Measurements from ENCODE around the gene PAPPA2. TPM values are rescaled to one million over a fixed set of nuclear protein-coding genes. Genes with fewer than 3 reads are reported as not detected.
"Not testable (repeated sequence)": the region's sequence is repeated elsewhere in the genome, so short reads cannot be mapped to it uniquely, and the experiment has no call there.

PAPPA2 gene
- total RNA-seq, 2 donors from 2014 or later, result 1.5 to 2.0 TPM

GRCh38 chr1:176541663-176542062 is 78.7 kb downstream of the PAPPA2 start:
- intact Hi-C loops (cut with DNase I, micrococcal nuclease), result no loop called here
- ATAC-seq, result no peak
- no peak for DNase-seq

GRCh38 chr1:176542352-176542751 is 79.4 kb downstream of the PAPPA2 start:
- intact Hi-C loops (cut with DNase I, micrococcal nuclease), result no loop called here
- no peak for ATAC-seq
- DNase-seq, result no peak

- ATAC-seq (no peak), DNase-seq (no peak)
- intact Hi-C loops (cut with DNase I, micrococcal nuclease), result no loop called here
Measured at GRCh38 chr1:176543360-176544129, 80.6 kb downstream of the PAPPA2 start.

DNA sequence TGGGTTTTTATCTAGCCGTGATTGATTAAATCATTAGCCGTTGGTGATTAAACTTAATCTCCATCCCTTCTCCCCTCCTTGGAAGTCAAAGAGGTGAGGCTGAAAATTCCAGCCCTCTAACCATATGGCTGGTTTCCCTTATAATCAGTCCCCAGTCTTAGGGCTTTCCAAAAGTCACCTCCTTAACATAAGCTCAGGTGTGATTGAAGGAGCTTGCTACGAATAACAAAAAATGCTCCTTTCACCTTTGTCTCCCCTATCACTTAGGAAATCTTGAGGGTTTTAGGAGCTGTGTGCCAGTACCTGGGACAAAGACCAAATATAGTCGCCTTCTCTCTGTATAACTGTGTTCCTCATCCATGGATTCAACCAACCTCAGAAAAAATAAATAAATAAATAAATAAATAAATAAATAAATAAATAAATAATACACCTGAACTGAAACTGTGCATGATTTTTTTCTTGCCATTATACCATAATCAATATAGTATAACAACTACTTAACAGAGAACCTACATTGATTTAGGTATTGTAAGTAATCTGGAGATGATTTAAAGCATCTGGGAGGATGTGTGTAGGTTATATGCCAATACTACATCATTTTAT is 82.2 kb downstream of the PAPPA2 start:
- intact Hi-C loops (cut with DNase I, micrococcal nuclease), result no loop called here
- DNase-seq, result no peak
- ATAC-seq, result no peak

- DNase-seq (no peak), ATAC-seq (no peak)
- intact Hi-C loops (cut with DNase I, micrococcal nuclease), result no loop called here
Measured at GRCh38 chr1:176546825-176547224, 83.8 kb downstream of the PAPPA2 start.

DNA sequence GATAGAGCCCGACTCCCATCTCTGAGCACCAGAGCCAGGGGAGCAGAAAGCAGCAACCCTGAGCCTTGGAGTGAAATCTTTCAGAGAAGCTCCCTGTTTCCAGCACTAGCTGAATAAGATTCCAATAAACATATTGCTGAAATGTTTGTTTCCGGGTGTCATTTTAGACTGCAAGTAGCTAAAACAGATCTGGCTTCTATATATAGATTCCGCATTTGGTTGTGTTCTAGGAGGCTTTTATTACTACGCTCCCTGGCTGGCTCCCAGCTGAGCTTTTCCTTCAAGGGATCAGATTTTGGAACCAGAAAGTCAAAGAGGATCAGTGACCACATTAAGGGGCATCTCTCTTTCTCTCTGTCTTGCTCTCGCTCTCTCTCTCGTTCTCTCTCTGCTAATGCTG is 88.2 kb downstream of the PAPPA2 start:
- ATAC-seq (no peak), DNase-seq (no peak)
- intact Hi-C loops (cut with DNase I, micrococcal nuclease), result no loop called here

DNA sequence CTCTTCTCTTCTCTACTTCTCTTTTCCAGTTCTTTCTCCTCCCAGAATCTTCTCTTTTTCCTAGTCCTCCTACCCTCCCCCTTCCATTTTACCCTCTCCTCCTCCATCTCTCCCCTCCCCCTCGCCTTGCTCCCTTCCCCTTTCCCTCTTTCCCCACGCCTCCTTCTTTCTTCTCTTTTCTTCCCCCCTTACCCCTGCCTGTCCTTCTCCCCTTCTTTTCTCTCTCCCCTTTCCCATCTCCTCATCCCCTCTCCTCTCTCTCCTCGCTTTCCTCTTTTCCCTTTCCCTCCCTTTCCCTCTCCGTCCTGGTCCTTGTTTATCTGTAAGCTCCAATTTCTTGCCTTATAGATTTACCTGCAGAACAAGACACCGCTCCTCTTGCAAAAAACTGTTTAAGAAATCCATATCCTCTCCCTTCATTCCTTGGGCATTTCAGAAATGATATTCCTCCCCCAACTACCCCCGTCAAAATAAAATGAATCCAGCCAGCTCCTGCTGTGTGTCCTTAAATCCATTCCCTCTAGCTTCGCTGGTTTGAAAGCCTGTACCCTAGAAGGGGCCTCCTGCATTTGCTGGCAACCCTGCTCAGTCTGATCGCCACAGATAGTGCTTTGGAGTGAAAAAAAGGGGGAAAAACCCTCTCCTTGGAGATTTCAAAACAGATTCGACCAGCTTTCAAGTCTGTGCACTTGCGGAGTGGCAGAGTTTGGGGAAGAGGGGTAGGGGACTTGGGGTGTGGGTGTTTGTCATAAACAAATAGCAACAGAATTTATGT is 89.4 kb downstream of the PAPPA2 start:
- ATAC-seq (no peak), DNase-seq (no peak)
- intact Hi-C loops (cut with DNase I, micrococcal nuclease), result no loop called here

DNA sequence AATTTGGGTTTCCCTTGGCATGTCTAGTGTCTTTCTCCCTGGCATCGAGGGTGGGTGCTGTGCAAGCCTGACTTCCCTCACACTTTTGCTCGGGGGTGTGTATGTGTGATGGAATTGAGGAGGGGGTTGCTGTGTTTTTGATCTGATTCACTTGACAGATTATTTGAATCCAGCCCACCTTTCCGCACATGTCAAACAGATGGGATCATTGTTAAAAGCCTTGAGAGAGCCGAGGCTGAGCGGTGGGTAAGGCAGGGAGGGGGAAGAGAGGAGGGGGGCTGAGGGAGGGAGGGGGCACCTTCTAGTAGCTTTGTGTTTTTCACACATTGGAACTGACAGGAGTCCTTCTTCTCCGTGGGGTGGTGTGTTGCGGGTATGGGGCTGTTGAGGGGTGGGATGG is 90.0 kb downstream of the PAPPA2 start:
- ATAC-seq (no peak), DNase-seq (no peak)
- intact Hi-C loops (cut with DNase I, micrococcal nuclease), result no loop called here

DNA sequence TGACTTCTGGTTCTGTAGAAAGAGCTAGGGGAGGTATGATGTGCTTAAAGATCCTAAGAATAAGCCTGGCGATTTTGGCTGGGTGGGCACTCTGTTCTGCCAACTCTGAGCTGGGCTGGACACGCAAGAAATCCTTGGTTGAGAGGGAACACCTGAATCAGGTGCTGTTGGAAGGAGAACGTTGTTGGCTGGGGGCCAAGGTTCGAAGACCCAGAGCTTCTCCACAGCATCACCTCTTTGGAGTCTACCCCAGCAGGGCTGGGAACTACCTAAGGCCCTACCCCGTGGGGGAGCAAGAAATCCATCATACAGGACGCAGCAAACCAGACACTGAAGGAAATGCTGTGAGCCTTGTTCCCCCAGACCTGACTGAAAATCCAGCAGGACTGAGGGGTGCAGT is 93.3 kb downstream of the PAPPA2 start:
- intact Hi-C loops (cut with DNase I, micrococcal nuclease), result loop anchor here in 1 of 2 donors (5.0 kb wide), 3 partner anchors 131 to 326 kb away; no protein-coding TSS in a partner anchor
- no peak for ATAC-seq
- DNase-seq, result no peak

DNA sequence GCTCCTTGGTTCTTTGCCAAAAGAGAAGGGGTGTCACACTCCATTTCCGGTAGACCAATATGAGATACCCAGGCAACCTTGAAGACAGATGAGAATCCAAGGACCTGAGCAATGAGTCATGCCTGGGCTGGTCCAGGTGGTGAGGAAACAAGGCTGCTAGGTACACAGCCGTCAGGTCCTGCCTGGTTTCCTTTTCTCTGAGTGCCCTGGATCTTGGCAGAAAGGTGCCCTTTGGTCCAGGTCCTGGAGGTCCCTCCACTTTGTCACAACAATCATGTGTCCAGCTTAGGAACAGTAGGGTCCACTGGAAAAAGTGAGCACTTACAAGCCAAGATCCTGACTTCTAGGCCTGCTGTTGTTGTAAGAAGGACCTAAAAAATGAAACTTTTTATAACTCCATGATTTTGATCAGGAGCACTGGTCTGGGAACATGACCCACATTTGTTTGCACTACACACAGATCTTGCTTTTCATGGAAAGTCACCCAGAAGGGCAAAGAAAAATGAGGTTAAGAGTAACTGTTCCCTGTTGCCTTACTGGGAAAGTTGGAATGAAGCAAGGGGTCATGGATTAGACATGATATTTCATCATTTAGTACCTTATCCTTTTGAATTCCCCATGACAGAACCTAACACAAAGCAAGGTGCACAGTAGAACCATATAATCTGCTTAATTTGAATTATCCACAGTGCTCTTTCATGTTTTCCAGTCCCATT is 94.7 kb downstream of the PAPPA2 start:
- no peak for ATAC-seq
- DNase-seq, result no peak
- intact Hi-C loops (cut with DNase I, micrococcal nuclease), result loop anchor here in 1 of 2 donors (5.0 kb wide), 3 partner anchors 130 to 325 kb away; no protein-coding TSS in a partner anchor

GRCh38 chr1:176558561-176558960 is 95.6 kb downstream of the PAPPA2 start:
- DNase-seq, result no peak
- intact Hi-C loops (cut with DNase I, micrococcal nuclease), result loop anchor here in 1 of 2 donors (5.0 kb wide), 3 partner anchors 129 to 324 kb away; no protein-coding TSS in a partner anchor
- no peak for ATAC-seq

DNA sequence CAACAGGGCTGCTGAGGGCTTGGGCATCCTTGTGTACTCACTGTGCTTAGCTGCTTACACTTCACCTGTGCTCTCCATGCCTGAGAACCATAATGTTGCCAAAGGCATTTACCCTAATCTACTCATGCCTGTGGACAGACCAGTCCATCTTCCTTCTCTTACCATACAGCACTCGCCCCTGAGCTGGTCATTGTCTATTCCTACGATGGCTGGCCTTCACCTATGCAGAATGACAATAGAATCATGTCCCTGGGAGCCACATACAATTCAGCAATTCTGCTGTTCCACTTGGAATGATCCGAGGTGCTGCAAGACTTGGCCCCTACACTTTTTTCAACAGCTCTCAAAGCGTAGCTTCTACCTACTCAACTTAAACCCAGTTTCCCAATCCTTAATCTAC is 96.5 kb downstream of the PAPPA2 start:
- intact Hi-C loops (cut with DNase I, micrococcal nuclease), result loop anchor here in 1 of 2 donors (5.0 kb wide), 3 partner anchors 128 to 323 kb away; no protein-coding TSS in a partner anchor
- no peak for DNase-seq
- ATAC-seq, result no peak

DNA sequence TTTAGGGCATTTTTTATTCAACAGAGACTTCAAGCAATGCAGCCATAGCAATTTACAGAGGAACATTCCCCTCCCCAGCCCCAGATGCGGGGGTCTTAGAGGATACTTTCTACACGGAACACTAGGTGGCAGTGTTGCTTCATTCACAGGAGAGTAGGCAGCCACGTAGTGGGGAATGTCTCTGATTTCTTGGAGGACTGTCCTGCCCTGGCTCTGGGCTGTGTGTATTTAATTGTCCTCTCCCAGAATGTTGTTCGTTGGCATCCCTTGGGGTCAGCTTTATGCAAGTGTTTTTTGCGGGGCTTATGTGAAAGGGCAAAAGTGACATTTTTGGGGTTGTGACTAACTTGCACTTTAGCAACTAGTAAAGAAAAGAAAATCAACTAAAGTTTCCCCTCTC is 96.9 kb downstream of the PAPPA2 start:
- ATAC-seq (peak; percentile 60), DNase-seq (peak in 1 of 2 donors; percentile 15)

GRCh38 chr1:176560681-176561080 is 97.7 kb downstream of the PAPPA2 start:
- intact Hi-C loops (cut with DNase I, micrococcal nuclease), result no loop called here
- DNase-seq, result no peak
- no peak for ATAC-seq

More for the DNA sequence above, 96.9 kb downstream of the PAPPA2 start:
- intact Hi-C loops (cut with DNase I, micrococcal nuclease), result loop anchor here in 1 of 2 donors (5.0 kb wide), 3 partner anchors 127 to 322 kb away; no protein-coding TSS in a partner anchor

GRCh38 chr1:176561761-176562160 is 98.8 kb downstream of the PAPPA2 start:
- intact Hi-C loops (cut with DNase I, micrococcal nuclease); DNase-seq; ATAC-seq: not testable (repeated sequence)

GRCh38 chr1:176566004-176566975 is 103.3 kb downstream of the PAPPA2 start:
- DNase-seq (no peak), ATAC-seq (no peak)
- intact Hi-C loops (cut with DNase I, micrococcal nuclease), result no loop called here

- intact Hi-C loops (cut with DNase I, micrococcal nuclease), result no loop called here
- DNase-seq, result no peak
- no peak for ATAC-seq
Measured at GRCh38 chr1:176567190-176567794, 104.3 kb downstream of the PAPPA2 start.
